GM13976 (cell line): ENCODE data around the gene CNTF.

Experiments
- DNase-seq: peaks from one replicate; pipeline ENCODE4 v3.0.0; 2012; ENCODE audit warnings: low spot score
- in situ Hi-C: fragments of 300-500 bp; cut with MboI; formaldehyde crosslinking; loops from one replicate; pipeline ENCODE4 v1.12.0; 2022; ENCODE audit warnings: low sequenced_read_pairs, mixed read lengths, inconsistent platforms; ENCODE audit not compliant: unreplicated experiment
- TF ChIP-seq, protein P1 (sequence below): IDR thresholded peaks from 2 replicates; pipeline ENCODE4 v1.5.1; 2012; ENCODE audit warnings: borderline replicate concordance, mild to moderate bottlenecking; ENCODE audit not compliant: insufficient read depth; ENCODE audit errors: extremely low read depth, missing control alignments, control extremely low read depth

CNTF gene

DNA sequence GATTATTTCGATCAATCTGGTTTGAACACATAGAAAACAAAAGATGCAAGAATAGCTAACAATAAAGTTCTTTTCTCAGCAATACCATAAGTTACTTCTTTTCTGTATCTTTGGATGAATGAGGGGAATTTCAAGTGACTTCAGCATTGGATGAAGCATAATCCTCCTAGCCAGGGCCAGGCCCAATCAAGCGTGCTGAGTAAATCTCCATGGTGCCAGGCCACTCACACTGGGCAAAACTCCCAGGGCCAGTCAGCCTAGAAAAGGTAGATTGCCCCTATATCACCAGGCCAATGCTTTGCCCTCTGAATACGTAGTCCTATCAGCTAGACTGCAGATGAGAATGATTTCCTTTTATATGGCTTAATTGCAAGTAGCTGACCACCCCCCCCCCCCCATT, 6.0 kb downstream of the CNTF start:
- no peak for DNase-seq
- TF ChIP-seq, protein P1, sequence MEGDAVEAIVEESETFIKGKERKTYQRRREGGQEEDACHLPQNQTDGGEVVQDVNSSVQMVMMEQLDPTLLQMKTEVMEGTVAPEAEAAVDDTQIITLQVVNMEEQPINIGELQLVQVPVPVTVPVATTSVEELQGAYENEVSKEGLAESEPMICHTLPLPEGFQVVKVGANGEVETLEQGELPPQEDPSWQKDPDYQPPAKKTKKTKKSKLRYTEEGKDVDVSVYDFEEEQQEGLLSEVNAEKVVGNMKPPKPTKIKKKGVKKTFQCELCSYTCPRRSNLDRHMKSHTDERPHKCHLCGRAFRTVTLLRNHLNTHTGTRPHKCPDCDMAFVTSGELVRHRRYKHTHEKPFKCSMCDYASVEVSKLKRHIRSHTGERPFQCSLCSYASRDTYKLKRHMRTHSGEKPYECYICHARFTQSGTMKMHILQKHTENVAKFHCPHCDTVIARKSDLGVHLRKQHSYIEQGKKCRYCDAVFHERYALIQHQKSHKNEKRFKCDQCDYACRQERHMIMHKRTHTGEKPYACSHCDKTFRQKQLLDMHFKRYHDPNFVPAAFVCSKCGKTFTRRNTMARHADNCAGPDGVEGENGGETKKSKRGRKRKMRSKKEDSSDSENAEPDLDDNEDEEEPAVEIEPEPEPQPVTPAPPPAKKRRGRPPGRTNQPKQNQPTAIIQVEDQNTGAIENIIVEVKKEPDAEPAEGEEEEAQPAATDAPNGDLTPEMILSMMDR: no peak
- in situ Hi-C loops: no loop called here

DNA sequence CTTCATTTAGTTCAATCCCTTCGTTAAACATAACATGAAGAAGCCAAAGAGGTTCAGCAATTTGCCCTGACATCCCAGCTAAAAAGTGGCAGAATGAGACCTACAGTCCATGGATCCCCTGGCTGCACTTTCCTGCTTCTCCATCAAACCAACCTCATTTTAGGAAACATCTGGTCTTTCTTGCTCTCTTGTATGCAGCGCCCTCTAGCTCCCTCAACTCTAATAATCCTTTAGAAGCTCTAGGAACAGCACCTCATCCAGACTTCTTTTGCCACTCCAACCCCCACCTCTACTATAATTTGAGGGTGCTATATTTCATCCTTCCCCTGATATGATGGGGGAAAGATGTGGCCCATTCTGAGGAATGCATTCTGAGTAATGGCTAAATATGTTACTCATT, 7.4 kb downstream of the CNTF start:
- TF ChIP-seq, protein P1: peak; percentile 50
- peak; percentile 60 for DNase-seq
- in situ Hi-C loops: no loop called here

DNA sequence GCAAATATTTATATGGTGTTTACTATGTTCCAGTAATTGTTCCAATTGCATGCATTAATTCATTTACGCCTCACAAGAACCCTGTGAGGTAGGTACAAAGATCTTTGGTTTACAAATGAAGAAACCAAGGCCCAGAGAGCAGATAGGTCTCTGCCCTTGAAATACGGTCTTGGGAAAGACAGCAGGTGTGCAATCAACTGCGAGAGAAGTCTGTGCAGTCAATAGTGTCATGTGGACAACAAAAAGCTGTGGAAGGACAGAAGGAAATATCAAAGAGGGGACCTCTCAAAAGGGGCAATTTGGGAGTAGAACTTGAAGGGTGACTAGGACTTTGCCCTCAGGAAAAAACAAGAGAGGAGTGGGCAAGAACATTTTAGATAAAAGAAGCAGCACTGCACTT, 8.9 kb downstream of the CNTF start:
- in situ Hi-C loops: no loop called here
- DNase-seq: no peak
- TF ChIP-seq, protein P1: no peak

DNA sequence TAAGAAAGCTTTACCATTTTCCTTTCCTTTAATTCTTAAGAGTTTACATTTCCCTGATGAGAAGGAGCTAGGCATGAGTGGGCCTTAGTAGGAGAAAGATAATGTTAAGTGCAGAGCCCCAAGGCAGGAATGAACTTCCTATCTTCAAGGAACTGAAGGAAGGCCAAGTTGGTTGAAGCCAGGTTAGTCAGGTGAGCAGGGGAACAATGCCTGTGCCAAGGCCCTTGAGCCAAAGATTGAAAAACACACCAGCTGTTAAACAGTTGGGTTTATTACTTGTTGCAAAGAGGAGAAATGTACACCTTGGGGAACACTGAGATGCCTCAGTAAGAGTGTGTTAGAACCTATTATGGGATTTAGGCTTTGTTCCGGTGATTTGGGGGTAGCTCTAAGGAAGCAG, 10.0 kb downstream of the CNTF start:
- no peak for DNase-seq
- TF ChIP-seq, protein P1: no peak
- in situ Hi-C loops: no loop called here

DNA sequence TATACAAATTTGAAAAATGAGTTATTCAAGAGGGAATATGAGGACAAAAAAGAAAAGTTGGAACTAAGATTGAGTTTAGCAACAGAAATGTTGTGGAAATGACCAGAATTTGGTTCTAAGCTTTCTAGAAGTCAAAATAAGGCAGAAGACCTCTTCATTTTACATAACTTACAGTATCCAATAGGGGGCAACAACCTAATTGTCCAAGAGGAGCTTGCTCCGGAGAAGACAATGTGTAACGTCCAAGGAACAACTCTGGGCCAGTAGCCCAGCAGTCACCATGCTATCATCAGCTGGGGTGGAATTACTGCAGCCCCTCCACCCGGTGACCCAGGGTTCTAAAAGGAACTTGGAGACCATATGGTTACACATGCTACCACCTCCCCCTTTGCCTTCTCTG, 14.1 kb downstream of the CNTF start:
- in situ Hi-C loops: no loop called here
- no peak for DNase-seq
- TF ChIP-seq, protein P1: no peak

DNA sequence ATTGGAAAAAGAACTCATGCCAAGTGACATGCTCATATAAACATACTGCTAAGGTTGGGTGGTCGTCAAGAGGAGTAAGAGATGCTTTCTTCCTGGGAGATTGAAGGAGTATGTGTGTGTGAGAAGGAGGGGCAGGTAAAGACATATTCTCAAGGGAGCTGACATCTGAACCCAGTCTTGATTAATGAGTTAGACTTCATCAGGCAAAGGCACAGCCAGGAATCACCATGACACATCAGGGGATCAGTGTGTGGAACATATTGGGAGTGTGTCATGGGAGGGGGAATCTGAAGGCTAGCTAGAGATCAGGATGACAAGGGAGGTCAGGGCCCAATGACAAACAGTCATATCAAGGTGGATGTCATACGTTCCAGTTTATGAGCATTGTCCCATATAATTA, 14.9 kb downstream of the CNTF start:
- DNase-seq: no peak
- TF ChIP-seq, protein P1: no peak
- in situ Hi-C loops: no loop called here

DNA sequence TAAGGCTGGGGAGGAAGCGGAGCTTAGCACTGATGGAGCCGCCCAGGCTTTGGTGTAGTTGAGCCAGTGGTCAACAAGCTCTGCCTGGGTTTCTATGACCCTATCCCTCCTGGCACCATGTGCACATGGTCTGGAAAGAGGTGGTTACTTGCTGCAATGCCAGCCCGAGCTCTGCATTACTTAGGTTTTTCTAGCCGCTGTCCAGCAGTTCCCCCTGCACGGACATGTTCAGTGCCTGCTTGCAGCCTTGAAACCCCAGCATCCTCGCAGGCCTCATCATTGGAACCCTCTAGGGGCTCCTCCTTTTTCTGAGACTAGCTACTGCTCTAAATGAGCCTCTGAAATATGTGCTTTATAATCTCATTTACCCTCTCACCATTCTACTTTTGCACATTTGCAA, 16.6 kb downstream of the CNTF start:
- in situ Hi-C loops: no loop called here
- TF ChIP-seq, protein P1: no peak
- DNase-seq: no peak
